Daoy (cell line): ENCODE data around the gene ZC2HC1B. TPM values are rescaled to one million over a fixed set of nuclear protein-coding genes. Genes with fewer than 3 reads are reported as not detected.
A peak's percentile ranks its signal among the peaks of the same experiment; 100 is the strongest.

Source experiments
- DNase-seq: peaks from one replicate; pipeline ENCODE4 v3.0.0-alpha.2; 2015; ENCODE audit warnings: low read depth
- total RNA-seq: library from RNA; depleted of rRNA; stranded (reverse); fragments of >200 nt; shearing (Covaris generic); gene quantifications from 2 replicates; pipeline ENCODE4 v1.2.3, GENCODE V29; 2014

Gene ZC2HC1B
- total RNA-seq, 1 experiment from 2014 or later = not detected

GRCh38 chr6:143934331-143934730, 70.1 kb downstream of the ZC2HC1B start:
- DNase-seq = no peak

- DNase-seq = no peak
Observed at GRCh38 chr6:143934867-143935266, 70.6 kb downstream of the ZC2HC1B start.

- DNase-seq = no peak
Observed at GRCh38 chr6:143936347-143936746, 72.1 kb downstream of the ZC2HC1B start.

- DNase-seq = no peak
Observed at GRCh38 chr6:143936778-143937667, 72.7 kb downstream of the ZC2HC1B start.

- no peak for DNase-seq
Observed at GRCh38 chr6:143937668-143937970, 73.3 kb downstream of the ZC2HC1B start.

- DNase-seq = no peak
Observed at GRCh38 chr6:143939364-143939763, 75.1 kb downstream of the ZC2HC1B start.

GRCh38 chr6:143940011-143940597, 75.8 kb downstream of the ZC2HC1B start:
- DNase-seq = peak; percentile 61

- DNase-seq = peak; percentile 89
Observed at GRCh38 chr6:143941852-143942627, 77.8 kb downstream of the ZC2HC1B start.

- no peak for DNase-seq
Observed at GRCh38 chr6:143948208-143948607, 83.9 kb downstream of the ZC2HC1B start.

- DNase-seq = no peak
Observed at GRCh38 chr6:143949535-143949934, 85.3 kb downstream of the ZC2HC1B start.

GRCh38 chr6:143949962-143950361, 85.7 kb downstream of the ZC2HC1B start:
- no peak for DNase-seq

- DNase-seq = no peak
Observed at GRCh38 chr6:143950875-143951274, 86.6 kb downstream of the ZC2HC1B start.

- no peak for DNase-seq
Observed at GRCh38 chr6:143952060-143952778, 87.9 kb downstream of the ZC2HC1B start.

- DNase-seq = no peak
Observed at GRCh38 chr6:143952947-143953701, 88.8 kb downstream of the ZC2HC1B start.

GRCh38 chr6:143953922-143954321, 89.6 kb downstream of the ZC2HC1B start:
- DNase-seq = no peak

GRCh38 chr6:143955971-143956370, 91.7 kb downstream of the ZC2HC1B start:
- peak; percentile 75 for DNase-seq

- no peak for DNase-seq
Observed at GRCh38 chr6:143957679-143958274, 93.5 kb downstream of the ZC2HC1B start.

- DNase-seq = no peak
Observed at GRCh38 chr6:143958839-143959399, 94.6 kb downstream of the ZC2HC1B start.

- no peak for DNase-seq
Observed at GRCh38 chr6:143959927-143960326, 95.7 kb downstream of the ZC2HC1B start.

GRCh38 chr6:143961066-143961465, 96.8 kb downstream of the ZC2HC1B start:
- DNase-seq = no peak
